HCT116 (cell line): ENCODE results near the gene CDH13. TPM values are rescaled to one million over a fixed set of nuclear protein-coding genes. Genes with fewer than 3 reads are reported as not detected.

ENCODE experiments used
- ATAC-seq: fragments of 200-7000 bp; cut with Tn5 transposase; 2 replicates; pipeline ENCODE4 v1.9.1; 2020; ENCODE audit warnings: mild to moderate bottlenecking, moderate library complexity
- BruUV-seq: library from RNA; stranded (reverse); fragments of 400-500 nt; replicated peaks from 2 replicates; lab custom pipeline; 2021; lab: Mats Ljungman, UMichigan
- CTCF ChIA-PET: fragments of 300-600 bp; sonication (Branson Sonifier 250); formaldehyde crosslinking; loops from one replicate; lab custom pipeline; 2021; ENCODE audit warnings: antibody characterized with exemption; lab: Charles Lee
- POLR2A ChIA-PET: fragments of 300-600, 350-600 bp; sonication (Branson Sonifier 250); formaldehyde crosslinking; loops from one replicate; lab custom pipeline; 2021; ENCODE audit warnings: antibody characterized with exemption; lab: Charles Lee
- RAD21 ChIA-PET, 2 experiments: fragments of 300-600 bp; sonication (Branson Sonifier 250); formaldehyde crosslinking; loops; one replicate each; lab custom pipeline; 2023; ENCODE audit warnings: low total read pairs in 2 of 2; ENCODE audit not compliant: uncharacterized antibody in 2 of 2, unreplicated experiment in 2 of 2, low non-redundant PET in 1 of 2; lab: Charles Lee
- DNase-seq: peaks from one replicate; pipeline ENCODE4 v3.0.0-alpha.2; 2010; ENCODE audit warnings: low read depth, low spot score
- H2AFZ ChIP-seq: fragments of 200-600 bp; shearing (Covaris generic), sonication (generic); 2 replicates; pipeline ENCODE4 v1.6.1; 2017; ENCODE audit warnings: low read depth, mixed run types, mixed read lengths, antibody characterized with exemption, low read length; ENCODE audit not compliant: poor library complexity, severe bottlenecking
- H3K27ac ChIP-seq: 2 replicates; pipeline ENCODE4 v1.5.1; 2012; ENCODE audit warnings: low read depth, low read length
- H3K27me3 ChIP-seq: fragments of 200-600 bp; sonication (generic); 2 replicates; pipeline ENCODE4 v1.6.1; 2016; ENCODE audit warnings: mixed run types, low read length, mixed read lengths; ENCODE audit not compliant: insufficient read depth
- H3K36me3 ChIP-seq, 2 experiments: fragments of 200-500 bp in 1 of 2; fragments of 200-600 bp in 1 of 2; sonication (Bioruptor generic) in 1 of 2; sonication (generic) in 1 of 2; 2 replicates each; pipeline versions ENCODE4 v1.5.1 to v1.6.1; 2014 to 2016; ENCODE audit warnings: low read length in 2 of 2, inconsistent platforms in 1 of 2, mixed read lengths in 1 of 2, mixed run types in 1 of 2; ENCODE audit not compliant: insufficient read depth in 2 of 2, control insufficient read depth in 1 of 2
- H3K4me1 ChIP-seq, 2 experiments: fragments of 200-600 bp in 1 of 2; sonication (generic) in 1 of 2; 2 replicates each; pipeline versions ENCODE4 v1.5.1 to v1.6.1; 2012 to 2017; ENCODE audit warnings: low read length in 2 of 2, inconsistent platforms in 1 of 2, mild to moderate bottlenecking in 1 of 2, mixed read lengths in 1 of 2, mixed run types in 1 of 2, moderate library complexity in 1 of 2; ENCODE audit not compliant: insufficient read depth in 2 of 2, control insufficient read depth in 1 of 2
- H3K4me2 ChIP-seq: fragments of 200-600 bp; sonication (generic); 2 replicates; pipeline ENCODE4 v1.6.1; 2017; ENCODE audit warnings: mixed run types, low read length, mixed read lengths
- H3K4me3 ChIP-seq, 2 experiments: fragments of 200-600 bp in 1 of 2; sonication (generic) in 1 of 2; replicated peaks in 1 of 2; 2 replicates each; pipeline ENCODE4 v1.5.1; 2011 to 2016; ENCODE audit warnings: low read length in 2 of 2, control low read depth in 1 of 2, low read depth in 1 of 2, mild to moderate bottlenecking in 1 of 2, mixed read lengths in 1 of 2, mixed run types in 1 of 2
- H3K79me2 ChIP-seq: fragments of 200-600 bp; sonication (generic); 2 replicates; pipeline ENCODE4 v1.6.1; 2017; ENCODE audit warnings: mild to moderate bottlenecking, mixed run types, low read length, moderate library complexity, mixed read lengths; ENCODE audit not compliant: insufficient read depth
- H3K9ac ChIP-seq: fragments of 200-600 bp; sonication (generic); 2 replicates; pipeline ENCODE4 v1.6.1; 2016; ENCODE audit warnings: low read length, mixed read lengths
- H3K9me2 ChIP-seq: fragments of 200-600 bp; sonication (generic), shearing (Covaris generic); 2 replicates; pipeline ENCODE4 v1.6.1; 2017; ENCODE audit warnings: mixed run types, mild to moderate bottlenecking, moderate library complexity; ENCODE audit not compliant: insufficient read depth
- H3K9me3 ChIP-seq, 2 experiments: fragments of 200-500 bp in 1 of 2; fragments of 200-600 bp in 1 of 2; sonication (Bioruptor generic) in 1 of 2; sonication (generic) in 1 of 2; 2 replicates each; pipeline ENCODE4 v1.6.1; 2014 to 2017; ENCODE audit warnings: low read length in 2 of 2, mixed read lengths in 2 of 2, inconsistent platforms in 1 of 2, low read depth in 1 of 2, mild to moderate bottlenecking in 1 of 2, mixed run types in 1 of 2, moderate library complexity in 1 of 2; ENCODE audit not compliant: control insufficient read depth in 1 of 2, insufficient read depth in 1 of 2
- H4K20me1 ChIP-seq: fragments of 200-600 bp; sonication (generic), shearing (Covaris generic); 2 replicates; pipeline ENCODE4 v1.6.1; 2017; ENCODE audit warnings: mixed run types, mild to moderate bottlenecking, moderate library complexity; ENCODE audit not compliant: insufficient read depth
- ATF3 ChIP-seq: IDR thresholded peaks from 2 replicates; pipeline ENCODE4 v1.6.1; 2012
- CBX3 ChIP-seq: IDR thresholded peaks from 2 replicates; pipeline ENCODE4 v1.6.1; 2012; ENCODE audit warnings: low read depth
- CTCF ChIP-seq, 3 experiments: fragments of 200-600 bp in 1 of 3; sonication (generic) in 1 of 3; IDR thresholded peaks in 2 of 3; conservative IDR thresholded peaks in 1 of 3; 2 replicates each; pipeline ENCODE4 v1.5.1; 2012 to 2017; ENCODE audit warnings: low read depth in 2 of 3, low read length in 2 of 3, antibody characterized with exemption in 1 of 3, borderline replicate concordance in 1 of 3, control low read depth in 1 of 3, mild to moderate bottlenecking in 1 of 3, mixed read lengths in 1 of 3, mixed run types in 1 of 3, moderate library complexity in 1 of 3; ENCODE audit not compliant: insufficient read depth in 1 of 3
- EGR1 ChIP-seq: IDR thresholded peaks from 2 replicates; pipeline ENCODE4 v1.6.1; 2012; ENCODE audit warnings: low read depth
- ELF1 ChIP-seq: IDR thresholded peaks from 2 replicates; pipeline ENCODE4 v1.6.1; 2012; ENCODE audit warnings: low read depth, borderline replicate concordance
- JUND ChIP-seq: IDR thresholded peaks from 2 replicates; pipeline ENCODE4 v1.6.1; 2012
- POLR2AphosphoS5 ChIP-seq: IDR thresholded peaks from 2 replicates; pipeline ENCODE4 v1.6.1; 2011; ENCODE audit warnings: mild to moderate bottlenecking, low read depth, low read length, moderate library complexity
- RAD21 ChIP-seq: IDR thresholded peaks from 2 replicates; pipeline ENCODE4 v1.6.1; 2012; ENCODE audit warnings: low read depth, mild to moderate bottlenecking
- REST ChIP-seq: IDR thresholded peaks from 2 replicates; pipeline ENCODE4 v1.6.1; 2012; ENCODE audit warnings: low read depth
- SIN3A ChIP-seq: IDR thresholded peaks from 2 replicates; pipeline ENCODE4 v1.6.1; 2012; ENCODE audit warnings: low read depth
- TCF7L2 ChIP-seq: IDR thresholded peaks from 2 replicates; pipeline ENCODE4 v1.7.0; 2011; ENCODE audit warnings: borderline replicate concordance, inconsistent platforms; ENCODE audit not compliant: insufficient read depth, insufficient read length; ENCODE audit errors: extremely low read depth
- YY1 ChIP-seq: IDR thresholded peaks from 2 replicates; pipeline ENCODE4 v1.6.1; 2011; ENCODE audit warnings: low read length, low read depth, moderate library complexity, mild to moderate bottlenecking; ENCODE audit not compliant: insufficient replicate concordance; ENCODE audit errors: extremely low read depth
- ZBTB33 ChIP-seq: IDR thresholded peaks from 2 replicates; pipeline ENCODE4 v1.6.1; 2011; ENCODE audit warnings: mild to moderate bottlenecking, low read length, moderate library complexity; ENCODE audit not compliant: insufficient replicate concordance; ENCODE audit errors: extremely low read depth
- intact Hi-C: fragments of 100-400 bp; cut with micrococcal nuclease; formaldehyde crosslinking; loops from 2 replicates; pipeline ENCODE4 v1.10.0; 2022
- total RNA-seq: library from RNA; stranded (reverse); gene quantifications from one replicate; pipeline ENCODE4 v1.2.1, GENCODE V29; 2021; ENCODE audit not compliant: unreplicated experiment

Gene CDH13
- total RNA-seq, 1 experiment from 2014 or later = not detected

- Histone ChIP-seq H3K27me3 (no peaks in the 10 kb centered on the region; the same call in 1 of the 2 replicates), H3K9ac (no peak overlapping the region), H3K79me2 (no peaks in the 10 kb centered on the region), H3K36me3 (no peaks in the 10 kb centered on the region), H4K20me1 (no peaks in the 10 kb centered on the region), H3K4me3 (no peak overlapping the region)
- BruUV-seq = no TSS peak
- CTCF ChIA-PET = no interaction called here
- TF ChIP-seq REST (no peak), RAD21 (no peak), POLR2AphosphoS5 (no peak), CBX3 (no peak), ATF3 (no peak), TCF7L2 (no peak), CTCF (IDR thresholded peaks at IDR 0.05 in 2 of 3, conservative IDR thresholded peaks at IDR 0.05 in 1 of 3; ENCODE audit: borderline replicate concordance in 1 of 3, insufficient read depth in 1 of 3, low read depth in 2 of 3, low read length in 2 of 3) (no peak), ELF1 (no peak), YY1 (no peak), EGR1 (no peak), SIN3A (no peak), JUND (no peak), ZBTB33 (no peak)
- TF ChIP-seq, all 23 proteins: peak for 0
- Histone ChIP-seq H3K27ac (no peak overlapping the region), H2AFZ (no peak overlapping the region), H3K4me2 (no peak overlapping the region), H3K9me2 (no peaks in the 10 kb centered on the region), H3K9me3 (no peaks in the 10 kb centered on the region), H3K4me1 (no peaks in the 10 kb centered on the region)
- intact Hi-C loops = no loop called here
- DNase-seq (no peak), ATAC-seq (no peak)
- ChIA-PET RAD21 (no interaction called here), POLR2A (no interaction called here)
Observed at GRCh38 chr16:83363521-83363920, 736.8 kb downstream of the CDH13 start.
